GM20000 (cell line): ENCODE results near the gene BLVRB.
"Not testable (repeated sequence)": the region's sequence is repeated elsewhere in the genome, so short reads cannot be mapped to it uniquely, and the experiment has no call there.

Experiments
- DNase-seq: peaks from one replicate; pipeline ENCODE4 v3.0.0; 2012; ENCODE audit warnings: low spot score
- TF ChIP-seq, protein P1 (sequence below): IDR thresholded peaks from 2 replicates; pipeline ENCODE4 v1.5.1; 2012; ENCODE audit warnings: mild to moderate bottlenecking, control low read depth; ENCODE audit errors: extremely low read depth, missing control alignments

The BLVRB gene

GRCh38 chr19:40466985-40467734 lies 1.6 kb upstream of the BLVRB start, which contains the start of gene SPTBN4:
Gene SPTBN4 (plus strand): TSS chr19:40467001. CDS start chr19:40472622, 5,621 bp downstream.
- DNase-seq: peak; percentile 49
- TF ChIP-seq, protein P1, sequence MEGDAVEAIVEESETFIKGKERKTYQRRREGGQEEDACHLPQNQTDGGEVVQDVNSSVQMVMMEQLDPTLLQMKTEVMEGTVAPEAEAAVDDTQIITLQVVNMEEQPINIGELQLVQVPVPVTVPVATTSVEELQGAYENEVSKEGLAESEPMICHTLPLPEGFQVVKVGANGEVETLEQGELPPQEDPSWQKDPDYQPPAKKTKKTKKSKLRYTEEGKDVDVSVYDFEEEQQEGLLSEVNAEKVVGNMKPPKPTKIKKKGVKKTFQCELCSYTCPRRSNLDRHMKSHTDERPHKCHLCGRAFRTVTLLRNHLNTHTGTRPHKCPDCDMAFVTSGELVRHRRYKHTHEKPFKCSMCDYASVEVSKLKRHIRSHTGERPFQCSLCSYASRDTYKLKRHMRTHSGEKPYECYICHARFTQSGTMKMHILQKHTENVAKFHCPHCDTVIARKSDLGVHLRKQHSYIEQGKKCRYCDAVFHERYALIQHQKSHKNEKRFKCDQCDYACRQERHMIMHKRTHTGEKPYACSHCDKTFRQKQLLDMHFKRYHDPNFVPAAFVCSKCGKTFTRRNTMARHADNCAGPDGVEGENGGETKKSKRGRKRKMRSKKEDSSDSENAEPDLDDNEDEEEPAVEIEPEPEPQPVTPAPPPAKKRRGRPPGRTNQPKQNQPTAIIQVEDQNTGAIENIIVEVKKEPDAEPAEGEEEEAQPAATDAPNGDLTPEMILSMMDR: no peak

GRCh38 chr19:40466219-40466984 lies 857 bp upstream of the BLVRB start:
- TF ChIP-seq, protein P1: no peak
- peak; percentile 63 for DNase-seq

GRCh38 chr19:40465025-40465556 lies 454 bp downstream of the BLVRB start:
- no peak for DNase-seq
- TF ChIP-seq, protein P1: no peak

- peak; percentile 66 for DNase-seq
- TF ChIP-seq, protein P1: peak; percentile 55
Measured at GRCh38 chr19:40464059-40465024, 1.2 kb downstream of the BLVRB start.

DNA sequence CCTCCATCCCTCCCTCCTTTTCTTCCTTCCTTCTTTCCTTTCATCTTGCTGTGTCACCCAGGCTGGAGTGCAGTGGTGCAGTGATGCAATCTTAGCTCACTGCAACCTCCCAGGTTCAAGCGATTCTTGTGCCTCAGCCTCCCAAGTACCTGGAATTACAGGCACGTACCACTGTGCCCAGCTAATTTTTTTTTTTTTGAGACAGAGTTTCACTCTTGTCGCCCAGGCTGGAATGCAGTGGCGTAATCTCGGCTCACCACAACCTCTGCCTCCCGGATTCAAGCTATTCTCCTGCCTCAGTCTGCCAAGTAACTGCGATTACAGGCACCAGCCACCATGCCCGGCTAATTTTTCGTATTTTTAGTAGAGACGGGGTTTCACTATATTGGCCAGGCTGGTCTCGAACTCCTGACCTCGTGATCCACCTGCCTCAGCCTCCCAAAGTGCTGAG lies 1.9 kb downstream of the BLVRB start:
- not testable (repeated sequence) for DNase-seq

DNA sequence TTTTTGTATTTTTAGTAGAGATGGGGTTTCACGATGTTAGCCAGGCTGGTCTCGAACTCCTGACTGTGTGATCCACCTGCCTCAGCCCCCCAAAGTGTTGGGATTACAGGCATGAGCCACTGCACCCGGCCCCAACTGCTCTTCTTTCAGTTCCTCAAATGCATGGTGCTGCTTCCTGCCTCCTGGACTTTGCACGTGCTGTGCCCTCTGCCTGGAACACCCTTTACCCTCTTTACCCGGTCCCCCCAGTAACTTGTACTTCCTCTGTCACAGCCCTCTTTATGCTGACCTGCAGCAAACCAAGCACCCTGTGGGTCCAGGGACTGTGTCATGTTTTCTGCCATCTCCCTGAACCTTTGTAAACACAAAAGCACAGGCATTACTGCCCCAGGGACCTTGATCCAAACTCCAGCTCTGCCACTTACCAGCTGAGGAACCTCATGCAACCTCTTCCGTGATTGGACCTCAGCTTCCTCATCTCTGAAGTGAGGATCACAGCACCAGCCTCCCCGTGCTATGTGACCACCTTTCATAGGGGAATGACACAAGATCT lies 3.8 kb downstream of the BLVRB start:
- no peak for DNase-seq
- TF ChIP-seq, protein P1: no peak

- no peak for DNase-seq
- TF ChIP-seq, protein P1: no peak
Measured at GRCh38 chr19:40460185-40460584, 5.4 kb downstream of the BLVRB start.
